MM.1S (cell line): ENCODE data around the gene RREB1.

Experiments used
- DNase-seq: peaks from one replicate; pipeline ENCODE4 v3.0.0-alpha.2; 2015
- H2AFZ ChIP-seq: fragments of 300-600 bp; sonication (generic); 2 replicates; pipeline ENCODE4 v1.6.0; 2016; ENCODE audit warnings: antibody characterized with exemption, low read length
- H3F3A ChIP-seq: fragments of 300-600 bp; sonication (generic); 2 replicates; pipeline ENCODE4 v1.6.1; 2016; ENCODE audit warnings: mild to moderate bottlenecking, antibody characterized with exemption, low read length, moderate library complexity, mixed read lengths; ENCODE audit not compliant: insufficient read depth
- H3K27ac ChIP-seq: fragments of 300-600 bp; sonication (generic); 2 replicates; pipeline ENCODE4 v1.5.1; 2016; ENCODE audit warnings: mild to moderate bottlenecking, low read length
- H3K27me3 ChIP-seq: fragments of 300-600 bp; sonication (generic); replicated peaks from 2 replicates; pipeline ENCODE4 v1.6.0; 2016; ENCODE audit warnings: low read length; ENCODE audit not compliant: insufficient read depth
- H3K36me3 ChIP-seq: fragments of 300-600 bp; sonication (generic); replicated peaks from 2 replicates; pipeline ENCODE4 v1.6.1; 2016; ENCODE audit warnings: mild to moderate bottlenecking, low read length, mixed read lengths; ENCODE audit not compliant: insufficient read depth
- H3K4me1 ChIP-seq: fragments of 300-600 bp; sonication (generic); 2 replicates; pipeline ENCODE4 v1.6.1; 2016; ENCODE audit warnings: low read length, mixed read lengths
- H3K4me2 ChIP-seq: fragments of 300-600 bp; sonication (generic); 2 replicates; pipeline ENCODE4 v1.6.0; 2016; ENCODE audit warnings: low read depth, low read length
- H3K4me3 ChIP-seq: fragments of 300-600 bp; sonication (generic); 2 replicates; pipeline ENCODE4 v1.5.1; 2016; ENCODE audit warnings: low read length, mixed read lengths
- H3K79me2 ChIP-seq: fragments of 300-600 bp; sonication (generic); 2 replicates; pipeline ENCODE4 v1.6.1; 2016; ENCODE audit warnings: mixed run types, low read length, mixed read lengths
- H3K9ac ChIP-seq: fragments of 300-600 bp; sonication (generic); 2 replicates; pipeline ENCODE4 v1.6.1; 2016; ENCODE audit warnings: low read length, mixed read lengths
- H3K9me2 ChIP-seq: fragments of 300-600 bp; sonication (generic); replicated peaks from 2 replicates; pipeline ENCODE4 v1.6.1; 2016; ENCODE audit warnings: mild to moderate bottlenecking, low read length, mixed read lengths; ENCODE audit not compliant: insufficient read depth
- H3K9me3 ChIP-seq: fragments of 300-600 bp; sonication (generic); replicated peaks from 2 replicates; pipeline ENCODE4 v1.6.1; 2016; ENCODE audit warnings: mild to moderate bottlenecking, low read length, mixed read lengths; ENCODE audit not compliant: insufficient read depth
- H4K20me1 ChIP-seq: fragments of 300-600 bp; sonication (generic); 2 replicates; pipeline ENCODE4 v1.6.1; 2016; ENCODE audit warnings: mild to moderate bottlenecking, low read length, moderate library complexity, mixed read lengths; ENCODE audit not compliant: insufficient read depth
- EZH2 ChIP-seq: fragments of 300-600 bp; sonication (generic); optimal IDR thresholded peaks from 2 replicates; pipeline ENCODE3; 2017; ENCODE audit warnings: low read depth, mild to moderate bottlenecking, antibody characterized with exemption, low read length, mixed read lengths

Gene RREB1

DNA sequence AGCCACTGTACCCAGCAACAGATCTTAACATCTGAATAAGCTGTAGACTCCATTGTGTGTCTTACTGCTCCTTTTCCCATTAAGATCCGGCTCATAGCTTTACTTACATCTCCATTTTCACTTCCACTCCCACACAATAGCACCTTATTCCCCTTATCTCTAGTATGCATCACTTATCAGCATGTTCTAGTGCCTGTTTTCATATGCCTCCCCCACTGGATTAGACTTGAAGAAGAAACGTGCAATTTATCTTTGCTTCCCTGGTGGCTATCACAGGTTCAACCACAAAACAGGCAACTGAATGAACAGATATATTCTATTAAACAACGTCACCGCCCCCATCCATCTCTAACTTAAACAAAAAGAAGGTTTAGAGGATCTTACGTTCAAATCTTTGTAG lies 193.2 kb downstream of the RREB1 start:
- Histone ChIP-seq H3K27ac (no peak overlapping the region), H3K36me3 (peaks cover 42% of the 10 kb centered on the region), H3K79me2 (peaks cover 80% of the 10 kb centered on the region), H3F3A (peaks cover 9% of the 10 kb centered on the region; the same call in 1 of the 2 replicates), H3K9me2 (no peaks in the 10 kb centered on the region), H3K4me2 (no peak overlapping the region), H3K9ac (no peak overlapping the region), H4K20me1 (peaks cover 7% of the 10 kb centered on the region), H3K9me3 (no peaks in the 10 kb centered on the region), H3K4me1 (no peaks in the 10 kb centered on the region), H2AFZ (no peak overlapping the region), H3K4me3 (no peak overlapping the region), H3K27me3 (no peaks in the 10 kb centered on the region)
- no peak for TF ChIP-seq EZH2
- no peak for DNase-seq
